ENCODE results near the gene NCBP1. TPM values are rescaled to one million over a fixed set of nuclear protein-coding genes. Genes with fewer than 3 reads are reported as not detected.

NCBP1 gene
- total RNA-seq, 3 donors from 2014 or later = 29.0 to 37.0 (median 36.9) TPM

DNA sequence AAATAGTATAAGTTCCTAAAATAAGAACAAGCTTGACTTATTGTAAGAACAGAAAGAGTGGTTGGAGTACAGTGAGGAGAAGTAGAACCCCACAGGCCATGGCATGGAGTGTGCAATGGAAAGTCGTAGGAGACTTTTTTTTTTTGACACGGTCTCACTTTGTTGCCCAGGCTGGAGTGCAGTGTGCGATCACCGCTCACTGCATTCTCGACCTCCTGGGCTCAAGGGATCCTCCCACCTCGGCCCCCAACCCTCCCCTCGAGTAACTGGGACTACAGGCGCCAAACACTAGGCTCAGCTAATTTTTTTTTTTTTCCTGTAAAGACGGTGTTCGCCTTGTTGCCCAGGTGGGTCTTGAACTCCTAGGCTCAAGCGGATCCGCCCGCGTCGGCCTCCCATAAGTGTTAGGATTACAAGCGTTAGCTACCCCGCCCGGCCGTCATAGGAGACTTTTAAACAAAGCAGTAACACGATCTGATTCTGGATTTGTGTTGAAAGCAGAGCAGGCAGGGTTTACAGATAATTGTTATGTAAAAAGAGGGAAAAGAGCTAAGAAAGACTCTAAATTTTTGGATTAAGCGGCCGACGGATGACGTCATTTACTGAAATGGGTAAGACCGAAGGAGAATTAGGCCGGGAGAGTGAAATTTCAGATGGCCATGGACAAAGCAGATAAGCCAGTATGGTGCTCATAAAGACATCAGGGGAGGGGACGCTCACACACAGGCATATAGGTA is 1.2 kb upstream of the NCBP1 start:
- intact Hi-C loops (cut with DNase I, micrococcal nuclease) = no loop called here
- no peaks in the 10 kb centered on the region for H3K9me3 ChIP-seq
- ATAC-seq (peak; percentile 5), DNase-seq (peak; percentile 63 to 72 (median 71))
- TF ChIP-seq, protein P1, sequence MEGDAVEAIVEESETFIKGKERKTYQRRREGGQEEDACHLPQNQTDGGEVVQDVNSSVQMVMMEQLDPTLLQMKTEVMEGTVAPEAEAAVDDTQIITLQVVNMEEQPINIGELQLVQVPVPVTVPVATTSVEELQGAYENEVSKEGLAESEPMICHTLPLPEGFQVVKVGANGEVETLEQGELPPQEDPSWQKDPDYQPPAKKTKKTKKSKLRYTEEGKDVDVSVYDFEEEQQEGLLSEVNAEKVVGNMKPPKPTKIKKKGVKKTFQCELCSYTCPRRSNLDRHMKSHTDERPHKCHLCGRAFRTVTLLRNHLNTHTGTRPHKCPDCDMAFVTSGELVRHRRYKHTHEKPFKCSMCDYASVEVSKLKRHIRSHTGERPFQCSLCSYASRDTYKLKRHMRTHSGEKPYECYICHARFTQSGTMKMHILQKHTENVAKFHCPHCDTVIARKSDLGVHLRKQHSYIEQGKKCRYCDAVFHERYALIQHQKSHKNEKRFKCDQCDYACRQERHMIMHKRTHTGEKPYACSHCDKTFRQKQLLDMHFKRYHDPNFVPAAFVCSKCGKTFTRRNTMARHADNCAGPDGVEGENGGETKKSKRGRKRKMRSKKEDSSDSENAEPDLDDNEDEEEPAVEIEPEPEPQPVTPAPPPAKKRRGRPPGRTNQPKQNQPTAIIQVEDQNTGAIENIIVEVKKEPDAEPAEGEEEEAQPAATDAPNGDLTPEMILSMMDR (IDR thresholded peaks at IDR 0.05) = no peak
- peak overlapping the region; percentile 92 for H3K4me3 ChIP-seq
- peaks cover 29% of the 10 kb centered on the region for H3K4me1 ChIP-seq (ENCODE audit: low read depth)
- no peaks in the 10 kb centered on the region for H3K36me3 ChIP-seq (ENCODE audit: low read depth)

DNA sequence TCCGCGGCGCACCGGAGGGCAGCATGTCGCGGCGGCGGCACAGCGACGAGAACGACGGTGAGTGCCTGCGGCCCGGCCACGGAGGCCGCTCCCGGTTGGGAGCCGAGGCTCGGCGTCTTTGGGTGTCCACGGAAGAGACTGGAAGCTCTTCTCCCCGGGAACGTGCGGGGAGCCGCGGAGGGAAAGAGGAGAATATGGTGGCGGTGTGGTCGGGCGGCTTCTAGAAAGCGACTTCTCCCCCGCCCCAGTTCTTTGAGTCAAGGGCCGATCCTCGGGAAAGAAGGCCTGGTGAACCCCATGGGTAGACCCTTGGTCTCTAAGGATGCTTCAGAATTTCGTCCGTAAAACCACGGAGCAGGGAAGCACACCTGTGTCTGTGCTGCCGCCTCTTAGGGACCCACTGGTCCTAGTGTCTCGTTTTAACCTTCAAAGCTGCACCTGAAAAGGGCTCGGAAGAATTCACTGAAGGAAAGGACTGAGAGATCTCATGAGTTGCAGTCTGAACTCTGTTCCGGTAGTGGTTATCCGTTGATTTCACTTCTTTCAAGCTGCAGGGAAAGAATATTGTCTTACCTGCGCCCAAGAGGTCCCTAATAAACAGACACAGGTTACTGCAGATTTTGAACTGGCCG is 354 bp downstream of the NCBP1 start:
- DNase-seq (no peak), ATAC-seq (peak; percentile 2)
- intact Hi-C loops (cut with DNase I, micrococcal nuclease) = no loop called here
- Histone ChIP-seq H3K4me3 (peak overlapping the region; percentile 92), H3K36me3 (ENCODE audit: low read depth) (no peaks in the 10 kb centered on the region), H3K4me1 (ENCODE audit: low read depth) (peaks cover 29% of the 10 kb centered on the region), H3K9me3 (no peaks in the 10 kb centered on the region)
- TF ChIP-seq, protein P1 (IDR thresholded peaks at IDR 0.05) = no peak

DNA sequence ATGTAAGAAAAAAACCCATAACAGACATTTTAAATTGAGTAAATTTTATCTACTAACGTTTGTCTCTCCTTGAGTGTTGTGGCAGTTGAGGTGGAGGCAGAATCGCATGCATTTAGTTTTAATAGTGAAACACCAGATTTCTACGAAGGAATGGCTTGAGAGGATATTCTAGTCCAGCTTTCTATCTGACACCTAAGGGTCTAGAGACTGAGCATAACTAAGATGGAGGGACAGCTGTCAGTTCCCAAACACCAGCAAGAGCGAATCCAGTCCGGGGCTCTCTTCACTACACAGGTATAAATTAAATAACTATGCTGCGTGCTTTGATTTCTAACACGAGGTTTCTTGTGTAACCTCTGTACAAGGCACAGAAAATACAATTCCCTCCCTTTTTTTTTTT is 1.4 kb downstream of the NCBP1 start:
- intact Hi-C loops (cut with DNase I, micrococcal nuclease) = no loop called here

DNA sequence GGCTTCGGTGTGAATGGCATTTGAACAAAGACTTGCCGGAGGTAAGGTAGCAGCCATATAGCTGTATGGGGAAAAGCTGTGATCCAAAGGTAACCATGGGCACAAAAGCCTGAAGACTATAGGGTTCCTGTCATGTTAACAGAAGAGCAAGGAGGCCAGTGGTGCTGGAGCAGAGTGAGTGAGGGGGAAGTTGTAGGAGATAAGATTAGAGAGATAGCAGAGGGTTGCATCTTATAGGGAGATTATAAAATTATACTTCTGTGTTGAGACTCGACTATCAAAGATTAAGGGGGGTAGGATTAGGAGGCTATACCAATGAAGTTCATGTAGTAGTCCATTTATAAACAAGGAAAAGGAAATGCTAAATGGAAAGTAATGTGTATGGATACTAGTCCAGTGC is 3.3 kb downstream of the NCBP1 start:
- no peaks in the 10 kb centered on the region for H3K9me3 ChIP-seq
- ATAC-seq (no peak), DNase-seq (no peak)
- no peak overlapping the region for H3K4me3 ChIP-seq
- peaks cover 22% of the 10 kb centered on the region for H3K4me1 ChIP-seq (ENCODE audit: low read depth)
- TF ChIP-seq, protein P1 (IDR thresholded peaks at IDR 0.05) = no peak
- H3K36me3 ChIP-seq (ENCODE audit: low read depth) = no peaks in the 10 kb centered on the region
- intact Hi-C loops (cut with DNase I, micrococcal nuclease) = no loop called here

More for the DNA sequence above, 1.4 kb downstream of the NCBP1 start:
- no peak for DNase-seq
- Histone ChIP-seq H3K4me3 (no peak overlapping the region), H3K9me3 (no peaks in the 10 kb centered on the region), H3K36me3 (ENCODE audit: low read depth) (no peaks in the 10 kb centered on the region), H3K4me1 (ENCODE audit: low read depth) (peaks cover 29% of the 10 kb centered on the region)
- TF ChIP-seq, protein P1 (IDR thresholded peaks at IDR 0.05) = no peak
- ATAC-seq = no peak

DNA sequence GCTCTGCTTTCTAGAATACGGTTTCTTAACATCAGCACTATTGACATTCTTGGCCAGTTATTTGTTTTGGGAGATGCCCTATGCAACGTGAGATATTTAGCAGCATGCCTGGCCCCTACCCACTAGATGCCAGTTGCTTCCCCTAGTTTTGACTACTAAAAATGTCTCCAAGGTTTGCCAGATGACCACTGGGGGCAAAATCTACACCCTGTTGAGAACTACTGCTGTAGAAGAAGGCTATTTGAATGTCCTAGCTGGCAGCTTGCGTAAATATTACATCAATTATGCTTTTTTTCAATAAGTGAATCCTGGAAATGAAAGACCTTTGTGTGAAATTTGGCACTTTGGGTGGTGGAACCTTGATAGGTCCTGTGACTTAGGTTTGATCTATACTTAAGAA is 5.0 kb downstream of the NCBP1 start:
- no peak for DNase-seq
- Histone ChIP-seq H3K36me3 (ENCODE audit: low read depth) (no peaks in the 10 kb centered on the region), H3K9me3 (no peaks in the 10 kb centered on the region), H3K4me3 (no peak overlapping the region), H3K4me1 (ENCODE audit: low read depth) (peaks cover 18% of the 10 kb centered on the region)
- intact Hi-C loops (cut with DNase I, micrococcal nuclease) = no loop called here
- ATAC-seq = no peak
- TF ChIP-seq, protein P1 (IDR thresholded peaks at IDR 0.05) = no peak

Data from mucosa of descending colon (tissue), 3 donors.